Prostate gland (tissue), 2 donors: ENCODE measurements around the gene PIK3R2.

ENCODE experiments used
- CTCF ChIP-seq, 4 experiments: fragments of 200-600 bp in 2 of 4; fragments of 450-650 bp in 2 of 4; sonication (generic) in 2 of 4; IDR thresholded peaks; 1 replicate in 3 of 4; 2 replicates in 1 of 4; pipeline ENCODE4 v1.5.1; 2016 to 2019; ENCODE audit warnings: antibody characterized with exemption in 4 of 4, mild to moderate bottlenecking in 2 of 4, moderate library complexity in 2 of 4
- POLR2A ChIP-seq: fragments of 450-650 bp; IDR thresholded peaks from one replicate; pipeline ENCODE4 v1.6.1; 2016; ENCODE audit warnings: antibody characterized with exemption, mild to moderate bottlenecking

- TF ChIP-seq CTCF (IDR thresholded peaks at IDR 0.05) (no peak), POLR2A (peak; percentile 62)
These were observed 52.4 kb downstream of the PIK3R2 start for GRCh38 chr19:18205200-18205892.
